ENCODE results near the gene SPON1.

Gene SPON1

GRCh38 chr11:14144934-14145333 lies 182.4 kb downstream of the SPON1 start:
- Histone ChIP-seq H2BK120ac (ENCODE audit: low read depth, low read length) (no peak overlapping the region), H3K4me2 (ENCODE audit: insufficient read depth, low read length, poor library complexity, severe bottlenecking) (no peak overlapping the region), H3K14ac (ENCODE audit: low read length) (no peak overlapping the region), H3K4me1 (ENCODE audit: control insufficient read depth in 2 of 2, insufficient read depth in 1 of 2, low read depth in 1 of 2, low read length in 2 of 2) (no peaks in the 10 kb centered on the region), H2AFZ (ENCODE audit: low read length) (no peak overlapping the region), H2AK5ac (ENCODE audit: low read depth, low read length) (no peak overlapping the region), H3K4ac (ENCODE audit: low read length) (no peak overlapping the region), H3K9me3 (replicated peaks in 1 of 2; ENCODE audit: control insufficient read depth in 2 of 2, insufficient read depth in 1 of 2, low read depth in 1 of 2, low read length in 2 of 2) (no peaks in the 10 kb centered on the region), H4K91ac (ENCODE audit: low read depth, low read length, poor library complexity) (no peak overlapping the region), H2BK12ac (ENCODE audit: low read length) (no peak overlapping the region), H3K4me3 (ENCODE audit: low read length in 2 of 2) (no peak overlapping the region), H3K79me1 (ENCODE audit: low read depth, low read length) (no peaks in the 10 kb centered on the region), H2BK5ac (ENCODE audit: low read length) (no peak overlapping the region), H4K8ac (ENCODE audit: low read depth, low read length) (no peak overlapping the region), H3K18ac (ENCODE audit: low read length) (no peak overlapping the region), H3K36me3 (replicated peaks in 1 of 2; ENCODE audit: control insufficient read depth in 2 of 2, insufficient read depth in 2 of 2, low read length in 2 of 2) (no peaks in the 10 kb centered on the region), H3K23ac (ENCODE audit: low read depth, low read length, poor library complexity) (no peak overlapping the region), H3K27ac (replicated peaks; ENCODE audit: low read length) (no peak overlapping the region), H3K9ac (ENCODE audit: low read depth, low read length, poor library complexity) (no peak overlapping the region), H2BK15ac (ENCODE audit: low read length) (no peak overlapping the region), H3K27me3 (ENCODE audit: control insufficient read depth in 3 of 3, insufficient read depth in 3 of 3, low read depth in 1 of 3, low read length in 3 of 3) (no peaks in the 10 kb centered on the region)
- no CpG with 5 or more reads among the region's 2 CpGs for WGBS, 2 donors (ENCODE audit: extremely low coverage in 2 of 2, insufficient read length in 2 of 2, insufficient replicate concordance in 1 of 2)
- DNase-seq (ENCODE audit: low spot score) = no peak

- no CpG with 5 or more reads among the region's 3 CpGs for WGBS, 2 donors (ENCODE audit: extremely low coverage in 2 of 2, insufficient read length in 2 of 2, insufficient replicate concordance in 1 of 2)
- Histone ChIP-seq H3K9ac (ENCODE audit: low read depth, low read length, poor library complexity) (no peak overlapping the region), H3K9me3 (replicated peaks in 1 of 2; ENCODE audit: control insufficient read depth in 2 of 2, insufficient read depth in 1 of 2, low read depth in 1 of 2, low read length in 2 of 2) (no peaks in the 10 kb centered on the region)
Observed at GRCh38 chr11:14148653-14149273, 186.2 kb downstream of the SPON1 start.

GRCh38 chr11:14149683-14150082 lies 187.2 kb downstream of the SPON1 start:
- Histone ChIP-seq H3K9ac (ENCODE audit: low read depth, low read length, poor library complexity) (no peak overlapping the region), H3K9me3 (replicated peaks in 1 of 2; ENCODE audit: control insufficient read depth in 2 of 2, insufficient read depth in 1 of 2, low read depth in 1 of 2, low read length in 2 of 2) (peaks cover 2 to 5% of the 10 kb centered on the region in 2 donors), H3K4me1 (ENCODE audit: control insufficient read depth in 2 of 2, insufficient read depth in 1 of 2, low read depth in 1 of 2, low read length in 2 of 2) (no peaks in the 10 kb centered on the region), H2BK12ac (ENCODE audit: low read length) (no peak overlapping the region), H3K27ac (replicated peaks; ENCODE audit: low read length) (no peak overlapping the region), H2BK15ac (ENCODE audit: low read length) (no peak overlapping the region), H2AFZ (ENCODE audit: low read length) (no peak overlapping the region), H2AK5ac (ENCODE audit: low read depth, low read length) (no peak overlapping the region), H4K8ac (ENCODE audit: low read depth, low read length) (no peak overlapping the region), H3K4me3 (ENCODE audit: low read length in 2 of 2) (no peak overlapping the region), H3K18ac (ENCODE audit: low read length) (no peak overlapping the region), H3K27me3 (ENCODE audit: control insufficient read depth in 3 of 3, insufficient read depth in 3 of 3, low read depth in 1 of 3, low read length in 3 of 3) (no peaks in the 10 kb centered on the region), H3K14ac (ENCODE audit: low read length) (no peak overlapping the region), H2BK5ac (ENCODE audit: low read length) (no peak overlapping the region), H3K79me1 (ENCODE audit: low read depth, low read length) (no peaks in the 10 kb centered on the region), H4K91ac (ENCODE audit: low read depth, low read length, poor library complexity) (no peak overlapping the region), H2BK120ac (ENCODE audit: low read depth, low read length) (no peak overlapping the region), H3K23ac (ENCODE audit: low read depth, low read length, poor library complexity) (no peak overlapping the region), H3K4me2 (ENCODE audit: insufficient read depth, low read length, poor library complexity, severe bottlenecking) (no peak overlapping the region), H3K4ac (ENCODE audit: low read length) (no peak overlapping the region), H3K36me3 (replicated peaks in 1 of 2; ENCODE audit: control insufficient read depth in 2 of 2, insufficient read depth in 2 of 2, low read length in 2 of 2) (no peaks in the 10 kb centered on the region)
- DNase-seq (ENCODE audit: low spot score) = no peak
- WGBS, 2 donors (ENCODE audit: extremely low coverage in 2 of 2, insufficient read length in 2 of 2, insufficient replicate concordance in 1 of 2) = no CpG with 5 or more reads among the region's 2 CpGs

More at GRCh38 chr11:14148653-14149273, 186.2 kb downstream of the SPON1 start:
- Histone ChIP-seq H4K8ac (ENCODE audit: low read depth, low read length) (no peak overlapping the region), H3K4me3 (ENCODE audit: low read length in 2 of 2) (no peak overlapping the region), H3K27ac (replicated peaks; ENCODE audit: low read length) (no peak overlapping the region), H3K23ac (ENCODE audit: low read depth, low read length, poor library complexity) (no peak overlapping the region), H3K27me3 (ENCODE audit: control insufficient read depth in 3 of 3, insufficient read depth in 3 of 3, low read depth in 1 of 3, low read length in 3 of 3) (no peaks in the 10 kb centered on the region), H2BK120ac (ENCODE audit: low read depth, low read length) (no peak overlapping the region), H3K4ac (ENCODE audit: low read length) (no peak overlapping the region), H2BK12ac (ENCODE audit: low read length) (no peak overlapping the region), H3K18ac (ENCODE audit: low read length) (no peak overlapping the region), H4K91ac (ENCODE audit: low read depth, low read length, poor library complexity) (no peak overlapping the region), H3K36me3 (replicated peaks in 1 of 2; ENCODE audit: control insufficient read depth in 2 of 2, insufficient read depth in 2 of 2, low read length in 2 of 2) (no peaks in the 10 kb centered on the region), H2BK5ac (ENCODE audit: low read length) (no peak overlapping the region), H2AK5ac (ENCODE audit: low read depth, low read length) (no peak overlapping the region), H2AFZ (ENCODE audit: low read length) (no peak overlapping the region), H2BK15ac (ENCODE audit: low read length) (no peak overlapping the region), H3K4me2 (ENCODE audit: insufficient read depth, low read length, poor library complexity, severe bottlenecking) (no peak overlapping the region), H3K14ac (ENCODE audit: low read length) (no peak overlapping the region), H3K79me1 (ENCODE audit: low read depth, low read length) (no peaks in the 10 kb centered on the region), H3K4me1 (ENCODE audit: control insufficient read depth in 2 of 2, insufficient read depth in 1 of 2, low read depth in 1 of 2, low read length in 2 of 2) (no peaks in the 10 kb centered on the region)
- DNase-seq (ENCODE audit: low spot score) = no peak

- no peak overlapping the region for H3K4me2 ChIP-seq (ENCODE audit: insufficient read depth, low read length, poor library complexity, severe bottlenecking)
- no peak overlapping the region for H2AFZ ChIP-seq (ENCODE audit: low read length)
- H3K23ac ChIP-seq (ENCODE audit: low read depth, low read length, poor library complexity) = no peak overlapping the region
- H2BK15ac ChIP-seq (ENCODE audit: low read length) = no peak overlapping the region
- WGBS, 2 donors (ENCODE audit: extremely low coverage in 2 of 2, insufficient read length in 2 of 2, insufficient replicate concordance in 1 of 2) = no CpG with 5 or more reads among the region's 4 CpGs
- no peak overlapping the region for H3K4ac ChIP-seq (ENCODE audit: low read length)
- H3K36me3 ChIP-seq (replicated peaks in 1 of 2; ENCODE audit: control insufficient read depth in 2 of 2, insufficient read depth in 2 of 2, low read length in 2 of 2) = no peaks in the 10 kb centered on the region
- H3K27ac ChIP-seq (replicated peaks; ENCODE audit: low read length) = no peak overlapping the region
- no peak overlapping the region for H4K8ac ChIP-seq (ENCODE audit: low read depth, low read length)
- H3K4me1 ChIP-seq (ENCODE audit: control insufficient read depth in 2 of 2, insufficient read depth in 1 of 2, low read depth in 1 of 2, low read length in 2 of 2) = no peaks in the 10 kb centered on the region
- no peak overlapping the region for H3K4me3 ChIP-seq (ENCODE audit: low read length in 2 of 2)
- no peak overlapping the region for H3K9ac ChIP-seq (ENCODE audit: low read depth, low read length, poor library complexity)
- DNase-seq (ENCODE audit: low spot score) = no peak
- H3K18ac ChIP-seq (ENCODE audit: low read length) = no peak overlapping the region
- H3K9me3 ChIP-seq (replicated peaks in 1 of 2; ENCODE audit: control insufficient read depth in 2 of 2, insufficient read depth in 1 of 2, low read depth in 1 of 2, low read length in 2 of 2) = peaks cover 2 to 5% of the 10 kb centered on the region in 2 donors
- no peaks in the 10 kb centered on the region for H3K27me3 ChIP-seq (ENCODE audit: control insufficient read depth in 3 of 3, insufficient read depth in 3 of 3, low read depth in 1 of 3, low read length in 3 of 3)
- H4K91ac ChIP-seq (ENCODE audit: low read depth, low read length, poor library complexity) = no peak overlapping the region
- no peak overlapping the region for H2BK120ac ChIP-seq (ENCODE audit: low read depth, low read length)
- no peak overlapping the region for H2BK5ac ChIP-seq (ENCODE audit: low read length)
- no peak overlapping the region for H3K14ac ChIP-seq (ENCODE audit: low read length)
- H3K79me1 ChIP-seq (ENCODE audit: low read depth, low read length) = no peaks in the 10 kb centered on the region
- H2AK5ac ChIP-seq (ENCODE audit: low read depth, low read length) = no peak overlapping the region
- H2BK12ac ChIP-seq (ENCODE audit: low read length) = no peak overlapping the region
Observed at GRCh38 chr11:14150878-14151277, 188.4 kb downstream of the SPON1 start.

Data from neuronal stem cell (in vitro differentiated cells).